PFSK-1 (cell line): ENCODE measurements around the gene TOR1A.

ENCODE experiments used
- FOXP2 ChIP-seq: optimal IDR thresholded peaks from 2 replicates; pipeline ENCODE3; 2011; ENCODE audit warnings: borderline replicate concordance, control low read depth, inconsistent platforms; ENCODE audit not compliant: insufficient read depth; ENCODE audit errors: extremely low read length, extremely low read depth
- POLR2AphosphoS5 ChIP-seq: IDR thresholded peaks from 2 replicates; pipeline ENCODE4 v1.6.1; 2012; ENCODE audit warnings: low read depth, mild to moderate bottlenecking, control low read depth, low read length, moderate library complexity
- TAF1 ChIP-seq: IDR thresholded peaks from 2 replicates; pipeline ENCODE4 v1.6.1; 2012; ENCODE audit warnings: low read length, control low read depth, borderline replicate concordance; ENCODE audit not compliant: insufficient read depth
- TF ChIP-seq, protein P1 (sequence below), 2 experiments: IDR thresholded peaks; 2 replicates each; pipeline versions ENCODE4 v1.6.1 to v1.8.0; 2011 to 2012; ENCODE audit warnings: low read depth in 2 of 2, low read length in 2 of 2, control low read depth in 1 of 2, inconsistent platforms in 1 of 2, mild to moderate bottlenecking in 1 of 2, moderate library complexity in 1 of 2; ENCODE audit not compliant: insufficient read depth in 1 of 2

DNA sequence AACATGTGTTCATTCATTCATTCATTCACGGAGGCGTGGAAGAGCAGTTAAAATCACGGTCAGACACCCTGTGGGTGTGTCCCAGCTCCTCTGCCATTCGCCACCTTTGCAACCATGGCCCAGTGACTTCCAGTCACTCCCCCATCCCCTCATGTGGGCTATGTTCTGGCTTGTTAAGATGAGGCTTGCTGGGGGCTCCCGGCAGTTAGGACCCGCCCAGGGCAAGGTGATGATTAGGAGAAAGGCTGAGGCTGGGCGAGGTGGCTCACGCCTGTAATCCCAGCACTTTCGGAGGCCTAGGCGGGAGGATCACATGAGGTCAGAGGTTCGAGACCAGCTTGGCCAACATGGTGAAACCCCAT lies 46.2 kb downstream of the TOR1A start:
- TF ChIP-seq, protein P1, sequence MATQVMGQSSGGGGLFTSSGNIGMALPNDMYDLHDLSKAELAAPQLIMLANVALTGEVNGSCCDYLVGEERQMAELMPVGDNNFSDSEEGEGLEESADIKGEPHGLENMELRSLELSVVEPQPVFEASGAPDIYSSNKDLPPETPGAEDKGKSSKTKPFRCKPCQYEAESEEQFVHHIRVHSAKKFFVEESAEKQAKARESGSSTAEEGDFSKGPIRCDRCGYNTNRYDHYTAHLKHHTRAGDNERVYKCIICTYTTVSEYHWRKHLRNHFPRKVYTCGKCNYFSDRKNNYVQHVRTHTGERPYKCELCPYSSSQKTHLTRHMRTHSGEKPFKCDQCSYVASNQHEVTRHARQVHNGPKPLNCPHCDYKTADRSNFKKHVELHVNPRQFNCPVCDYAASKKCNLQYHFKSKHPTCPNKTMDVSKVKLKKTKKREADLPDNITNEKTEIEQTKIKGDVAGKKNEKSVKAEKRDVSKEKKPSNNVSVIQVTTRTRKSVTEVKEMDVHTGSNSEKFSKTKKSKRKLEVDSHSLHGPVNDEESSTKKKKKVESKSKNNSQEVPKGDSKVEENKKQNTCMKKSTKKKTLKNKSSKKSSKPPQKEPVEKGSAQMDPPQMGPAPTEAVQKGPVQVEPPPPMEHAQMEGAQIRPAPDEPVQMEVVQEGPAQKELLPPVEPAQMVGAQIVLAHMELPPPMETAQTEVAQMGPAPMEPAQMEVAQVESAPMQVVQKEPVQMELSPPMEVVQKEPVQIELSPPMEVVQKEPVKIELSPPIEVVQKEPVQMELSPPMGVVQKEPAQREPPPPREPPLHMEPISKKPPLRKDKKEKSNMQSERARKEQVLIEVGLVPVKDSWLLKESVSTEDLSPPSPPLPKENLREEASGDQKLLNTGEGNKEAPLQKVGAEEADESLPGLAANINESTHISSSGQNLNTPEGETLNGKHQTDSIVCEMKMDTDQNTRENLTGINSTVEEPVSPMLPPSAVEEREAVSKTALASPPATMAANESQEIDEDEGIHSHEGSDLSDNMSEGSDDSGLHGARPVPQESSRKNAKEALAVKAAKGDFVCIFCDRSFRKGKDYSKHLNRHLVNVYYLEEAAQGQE (IDR thresholded peaks at IDR 0.05; ENCODE audit: insufficient read depth in 1 of 2, low read depth in 2 of 2, low read length in 2 of 2) = no peak
- no peak for TF ChIP-seq TAF1
- TF ChIP-seq POLR2AphosphoS5 = no peak
- no peak for TF ChIP-seq FOXP2
